ENCODE measurements around the gene CLPSL1.

GRCh38 chr6:35742842-35743241 is 38.0 kb upstream of the CLPSL1 start:
- no peak for TF ChIP-seq ZNF274 (IDR thresholded peaks at IDR 0.05; ENCODE audit: low read depth, low read length)
- no peak for TF ChIP-seq YY1 (IDR thresholded peaks at IDR 0.05; ENCODE audit: insufficient read depth, insufficient read length)
- TF ChIP-seq SUZ12 (IDR thresholded peaks at IDR 0.05; ENCODE audit: extremely low read depth, insufficient read depth, insufficient read length) = no peak

Measured in NT2/D1 (cell line).